Natural killer cell (primary cell): Measurements from ENCODE around the gene ANKRD12. TPM values are rescaled to one million over a fixed set of nuclear protein-coding genes. Genes with fewer than 3 reads are reported as not detected.

Source experiments
- ATAC-seq, 3 donors: fragments of 150-1000 bp in 2 of 3; fragments of 200-7000 bp in 1 of 3; cut with Tn5 transposase; 1 replicate in 1 of 3; 2 replicates in 2 of 3; pipeline ENCODE4 v1.10.0; 2021; ENCODE audit warnings: mild to moderate bottlenecking in 2 of 3, moderate library complexity in 2 of 3
- DNase-seq, 2 donors: peaks; one replicate each; pipeline versions ENCODE4 v3.0.0 to v3.0.0-alpha.2; 2013 to 2021; ENCODE audit warnings: mixed read lengths in 1 of 2
- H3K27ac ChIP-seq: one replicate; pipeline ENCODE4 v1.5.1; 2013; ENCODE audit warnings: mild to moderate bottlenecking, low read length
- H3K27me3 ChIP-seq: one replicate; pipeline ENCODE4 v1.6.1; 2013; ENCODE audit warnings: low read length; ENCODE audit not compliant: control insufficient read depth, insufficient read depth
- H3K36me3 ChIP-seq: one replicate; pipeline ENCODE4 v1.6.1; 2013; ENCODE audit warnings: low read length; ENCODE audit not compliant: control insufficient read depth, insufficient read depth
- H3K4me1 ChIP-seq: one replicate; pipeline ENCODE4 v1.6.1; 2013; ENCODE audit warnings: low read length; ENCODE audit not compliant: control insufficient read depth, insufficient read depth
- H3K4me3 ChIP-seq: one replicate; pipeline ENCODE4 v1.5.1; 2013; ENCODE audit warnings: low read length
- H3K9me3 ChIP-seq: one replicate; pipeline ENCODE4 v1.6.1; 2013; ENCODE audit warnings: low read length; ENCODE audit not compliant: control insufficient read depth, insufficient read depth
- H3K27ac Mint-ChIP-seq, 2 donors: one replicate each; pipeline ENCODE4 v1.8.0; 2022; ENCODE audit warnings: mild to moderate bottlenecking in 2 of 2, mixed read lengths in 2 of 2, moderate library complexity in 1 of 2
- H3K27me3 Mint-ChIP-seq, 2 donors: one replicate each; pipeline ENCODE4 v1.8.0; 2022; ENCODE audit warnings: low read depth in 2 of 2, mixed read lengths in 2 of 2
- H3K36me3 Mint-ChIP-seq: one replicate; pipeline ENCODE4 v1.8.0; 2022; ENCODE audit warnings: mixed read lengths
- H3K4me1 Mint-ChIP-seq, 2 donors: one replicate each; pipeline ENCODE4 v1.8.0; 2022; ENCODE audit warnings: mixed read lengths in 2 of 2
- H3K4me3 Mint-ChIP-seq: one replicate; pipeline ENCODE4 v1.8.0; 2022; ENCODE audit warnings: mild to moderate bottlenecking, moderate library complexity, mixed read lengths
- H3K9me3 Mint-ChIP-seq, 2 donors: one replicate each; pipeline ENCODE4 v1.8.0; 2022; ENCODE audit warnings: mixed read lengths in 2 of 2
- WGBS: methylation state at CpG from one replicate; pipeline ENCODE4 v1.1.7; 2013; ENCODE audit warnings: missing lambda C conversion rate; ENCODE audit not compliant: insufficient coverage; 5-methylcytosine and 5-hydroxymethylcytosine counted together
- intact Hi-C: fragments of 100-400 bp; cut with micrococcal nuclease; formaldehyde crosslinking; loops from one replicate; pipeline ENCODE4 v1.14.2; 2022
- total RNA-seq, 4 donors: library from RNA; stranded (reverse); fragments of 120-200 nt in 1 of 4; gene quantifications; one replicate each; pipeline versions ENCODE4 v1.2.3 to v1.2.4, GENCODE V29; 2013 to 2022
- TF ChIP-seq, protein P1 (sequence below): fragments of 200-600 bp; IDR thresholded peaks from one replicate; pipeline ENCODE4 v1.8.0; 2022; ENCODE audit warnings: antibody characterized with exemption

Gene ANKRD12
- total RNA-seq, 3 donors from 2014 or later (not counting 1 experiment from before 2014, with no cell fraction given), result 136 to 148 (median 141) TPM

DNA sequence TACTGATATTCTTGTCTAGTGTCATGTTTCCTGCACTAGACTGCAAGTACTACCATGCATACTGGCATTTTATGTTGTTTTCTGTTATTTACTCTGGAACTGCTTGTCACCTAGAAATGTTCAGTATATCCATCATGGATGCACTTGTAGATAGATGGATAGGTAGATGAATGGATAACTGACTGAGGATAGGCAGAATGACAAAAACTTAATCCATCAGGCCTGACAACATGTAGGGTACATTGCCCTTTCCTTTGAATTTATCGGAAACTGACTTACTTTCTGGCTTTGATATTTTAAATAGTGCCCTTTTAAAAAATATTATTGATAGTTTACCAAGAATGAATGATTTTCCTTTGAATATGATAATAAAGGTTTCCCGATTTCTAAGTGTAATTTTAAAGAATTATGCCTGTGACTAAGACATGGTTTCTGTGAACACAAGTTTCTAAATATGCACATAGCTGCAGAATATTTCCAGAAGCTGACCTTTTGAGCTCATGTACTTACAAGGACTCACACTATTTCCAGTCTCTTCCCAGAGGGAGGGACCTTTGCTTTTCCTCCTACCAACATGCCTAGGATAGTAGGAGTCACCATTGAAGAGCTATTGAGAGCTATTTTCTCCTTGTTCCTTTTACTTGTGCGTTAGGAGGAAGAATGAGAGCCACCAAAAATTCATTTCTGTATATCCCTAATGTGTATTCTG, 81.3 kb downstream of the ANKRD12 start:
- no peak overlapping the region for H3K27ac ChIP-seq
- Mint-ChIP-seq H3K4me3 (no peak overlapping the region), H3K36me3 (peaks cover 24% of the 10 kb centered on the region), H3K27me3 (no peaks in the 10 kb centered on the region), H3K9me3 (no peaks in the 10 kb centered on the region), H3K27ac (no peak overlapping the region), H3K4me1 (peaks cover 3 to 22% of the 10 kb centered on the region in 2 donors)
- ATAC-seq, result no peak
- no peak for DNase-seq
- WGBS, result no CpG with 5 or more reads among the region's 3 CpGs
- no peak overlapping the region for H3K4me3 ChIP-seq
- H3K36me3 ChIP-seq, result peaks cover 79% of the 10 kb centered on the region
- no peaks in the 10 kb centered on the region for H3K27me3 ChIP-seq
- no peaks in the 10 kb centered on the region for H3K4me1 ChIP-seq
- no peaks in the 10 kb centered on the region for H3K9me3 ChIP-seq
- TF ChIP-seq, protein P1, sequence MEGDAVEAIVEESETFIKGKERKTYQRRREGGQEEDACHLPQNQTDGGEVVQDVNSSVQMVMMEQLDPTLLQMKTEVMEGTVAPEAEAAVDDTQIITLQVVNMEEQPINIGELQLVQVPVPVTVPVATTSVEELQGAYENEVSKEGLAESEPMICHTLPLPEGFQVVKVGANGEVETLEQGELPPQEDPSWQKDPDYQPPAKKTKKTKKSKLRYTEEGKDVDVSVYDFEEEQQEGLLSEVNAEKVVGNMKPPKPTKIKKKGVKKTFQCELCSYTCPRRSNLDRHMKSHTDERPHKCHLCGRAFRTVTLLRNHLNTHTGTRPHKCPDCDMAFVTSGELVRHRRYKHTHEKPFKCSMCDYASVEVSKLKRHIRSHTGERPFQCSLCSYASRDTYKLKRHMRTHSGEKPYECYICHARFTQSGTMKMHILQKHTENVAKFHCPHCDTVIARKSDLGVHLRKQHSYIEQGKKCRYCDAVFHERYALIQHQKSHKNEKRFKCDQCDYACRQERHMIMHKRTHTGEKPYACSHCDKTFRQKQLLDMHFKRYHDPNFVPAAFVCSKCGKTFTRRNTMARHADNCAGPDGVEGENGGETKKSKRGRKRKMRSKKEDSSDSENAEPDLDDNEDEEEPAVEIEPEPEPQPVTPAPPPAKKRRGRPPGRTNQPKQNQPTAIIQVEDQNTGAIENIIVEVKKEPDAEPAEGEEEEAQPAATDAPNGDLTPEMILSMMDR, result no peak
- intact Hi-C loops, result no loop called here

DNA sequence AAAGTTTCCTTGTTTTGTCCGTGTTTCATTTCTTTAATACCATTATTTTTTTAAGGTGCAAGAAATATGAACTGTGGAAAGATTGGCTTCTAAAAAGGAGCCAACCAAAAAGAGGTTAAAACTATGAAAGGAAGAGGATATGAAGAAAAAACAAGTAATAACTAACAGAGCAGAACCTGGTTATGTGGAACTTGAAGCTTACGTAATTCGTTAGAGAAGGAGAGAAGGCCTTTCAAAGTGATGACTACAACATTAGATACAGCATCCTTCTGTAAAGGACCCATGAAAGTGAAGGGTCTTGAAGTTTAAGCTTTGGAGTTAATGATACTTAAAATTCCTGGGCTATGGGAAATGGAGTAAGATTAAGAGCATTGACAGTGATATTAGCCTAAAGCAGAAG, 84.5 kb downstream of the ANKRD12 start:
- Mint-ChIP-seq H3K27me3 (no peaks in the 10 kb centered on the region), H3K4me3 (no peak overlapping the region), H3K9me3 (no peaks in the 10 kb centered on the region), H3K27ac (peak overlapping the region; percentile 23 to 33), H3K36me3 (peaks cover 10% of the 10 kb centered on the region), H3K4me1 (peaks cover 0 to 10% of the 10 kb centered on the region in 2 donors)
- H3K9me3 ChIP-seq, result no peaks in the 10 kb centered on the region
- intact Hi-C loops, result no loop called here
- no peaks in the 10 kb centered on the region for H3K4me1 ChIP-seq
- no CpG with 5 or more reads among the region's 3 CpGs for WGBS
- no peak for ATAC-seq
- no peak for DNase-seq
- peaks cover 72% of the 10 kb centered on the region for H3K36me3 ChIP-seq
- no peak overlapping the region for H3K27ac ChIP-seq
- no peak overlapping the region for H3K4me3 ChIP-seq
- H3K27me3 ChIP-seq, result no peaks in the 10 kb centered on the region
- TF ChIP-seq, protein P1, result no peak

DNA sequence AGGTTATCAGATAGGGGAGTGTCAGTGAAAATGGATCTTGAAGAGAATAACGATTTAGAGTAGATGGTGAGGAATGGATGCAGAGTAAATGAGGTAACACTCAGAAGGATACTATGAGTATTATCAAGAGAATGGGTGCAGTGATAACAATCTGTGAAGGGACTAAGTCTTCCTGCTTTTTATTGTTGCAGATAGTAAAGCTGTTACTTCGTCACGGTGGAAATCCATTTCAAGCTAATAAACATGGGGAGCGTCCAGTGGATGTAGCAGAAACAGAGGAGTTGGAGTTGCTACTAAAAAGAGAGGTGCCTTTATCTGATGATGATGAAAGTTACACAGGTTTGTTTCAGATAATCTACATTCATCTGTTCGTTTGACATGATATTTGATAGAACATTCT, 85.1 kb downstream of the ANKRD12 start:
- H3K4me1 Mint-ChIP-seq, result peaks cover 0 to 10% of the 10 kb centered on the region in 2 donors

More for the DNA sequence above, 85.1 kb downstream of the ANKRD12 start:
- intact Hi-C loops, result no loop called here
- TF ChIP-seq, protein P1, result no peak
- no peak for ATAC-seq
- peak overlapping the region; percentile 10 for H3K4me3 Mint-ChIP-seq
- 99% methylated on average over 4 of the region's 5 CpGs for WGBS
- no peak overlapping the region for H3K4me3 ChIP-seq
- H3K27ac Mint-ChIP-seq, result peak overlapping the region in 1 of 2 donors; percentile 33
- peaks cover 69% of the 10 kb centered on the region for H3K36me3 ChIP-seq
- no peak overlapping the region for H3K27ac ChIP-seq
- no peak for DNase-seq
- peaks cover 10% of the 10 kb centered on the region for H3K36me3 Mint-ChIP-seq
- H3K27me3 Mint-ChIP-seq, result no peaks in the 10 kb centered on the region
- no peaks in the 10 kb centered on the region for H3K4me1 ChIP-seq
- no peaks in the 10 kb centered on the region for H3K27me3 ChIP-seq
- no peaks in the 10 kb centered on the region for H3K9me3 ChIP-seq
- no peaks in the 10 kb centered on the region for H3K9me3 Mint-ChIP-seq
